HG03342 (cell line): ENCODE measurements around the gene RAET1E.
"Not testable (repeated sequence)": the region's sequence is repeated elsewhere in the genome, so short reads cannot be mapped to it uniquely, and the experiment has no call there.

ENCODE experiments used
- ATAC-seq: cut with Tn5 transposase; IDR thresholded peaks from one replicate; pipeline ENCODE4 v1.9.1; 2021; ENCODE audit warnings: mild to moderate bottlenecking, moderate library complexity; ENCODE audit not compliant: unreplicated experiment

The RAET1E gene

GRCh38 chr6:149863698-149864577 is 34.0 kb downstream of the RAET1E start, which contains the start of gene LRP11:
Gene LRP11 (minus strand): TSS chr6:149864359. CDS start chr6:149864020, 339 bp downstream.
- ATAC-seq = peak; percentile 92

GRCh38 chr6:149862922-149863697 is 34.8 kb downstream of the RAET1E start:
- ATAC-seq = peak; percentile 25

- not testable (repeated sequence) for ATAC-seq
Observed at GRCh38 chr6:149862424-149862738, 35.5 kb downstream of the RAET1E start.

GRCh38 chr6:149861603-149862423 is 36.1 kb downstream of the RAET1E start:
- no peak for ATAC-seq

- no peak for ATAC-seq
Observed at GRCh38 chr6:149860834-149861602, 36.9 kb downstream of the RAET1E start.

GRCh38 chr6:149860513-149860833 is 37.4 kb downstream of the RAET1E start:
- ATAC-seq = no peak

GRCh38 chr6:149859938-149860337 is 38.0 kb downstream of the RAET1E start:
- no peak for ATAC-seq

- ATAC-seq = no peak
Observed at GRCh38 chr6:149859368-149859767, 38.5 kb downstream of the RAET1E start.

- no peak for ATAC-seq
Observed at GRCh38 chr6:149857541-149857940, 40.4 kb downstream of the RAET1E start.

GRCh38 chr6:149856256-149856994 is 41.5 kb downstream of the RAET1E start:
- ATAC-seq = no peak

- no peak for ATAC-seq
Observed at GRCh38 chr6:149855741-149856140, 42.2 kb downstream of the RAET1E start.

GRCh38 chr6:149855040-149855654 is 42.8 kb downstream of the RAET1E start:
- ATAC-seq = no peak

GRCh38 chr6:149854532-149854931 is 43.4 kb downstream of the RAET1E start:
- no peak for ATAC-seq

- not testable (repeated sequence) for ATAC-seq
Observed at GRCh38 chr6:149854017-149854416, 43.9 kb downstream of the RAET1E start.

GRCh38 chr6:149852881-149853280 is 45.0 kb downstream of the RAET1E start:
- ATAC-seq = no peak

GRCh38 chr6:149852180-149852579 is 45.7 kb downstream of the RAET1E start:
- peak; percentile 74 for ATAC-seq

- no peak for ATAC-seq
Observed at GRCh38 chr6:149851461-149852110, 46.3 kb downstream of the RAET1E start.

- not testable (repeated sequence) for ATAC-seq
Observed at GRCh38 chr6:149848343-149848742, 49.6 kb downstream of the RAET1E start.
